HG02938 (cell line): Measurements from ENCODE around the gene LBHD1.
A peak's percentile ranks its signal among the peaks of the same experiment; 100 is the strongest.
"Not testable (repeated sequence)": the region's sequence is repeated elsewhere in the genome, so short reads cannot be mapped to it uniquely, and the experiment has no call there.

ENCODE experiments used
- ATAC-seq: cut with Tn5 transposase; IDR thresholded peaks from one replicate; pipeline ENCODE4 v1.9.1; 2021; ENCODE audit warnings: mild to moderate bottlenecking, moderate library complexity; ENCODE audit not compliant: unreplicated experiment

Gene LBHD1

DNA sequence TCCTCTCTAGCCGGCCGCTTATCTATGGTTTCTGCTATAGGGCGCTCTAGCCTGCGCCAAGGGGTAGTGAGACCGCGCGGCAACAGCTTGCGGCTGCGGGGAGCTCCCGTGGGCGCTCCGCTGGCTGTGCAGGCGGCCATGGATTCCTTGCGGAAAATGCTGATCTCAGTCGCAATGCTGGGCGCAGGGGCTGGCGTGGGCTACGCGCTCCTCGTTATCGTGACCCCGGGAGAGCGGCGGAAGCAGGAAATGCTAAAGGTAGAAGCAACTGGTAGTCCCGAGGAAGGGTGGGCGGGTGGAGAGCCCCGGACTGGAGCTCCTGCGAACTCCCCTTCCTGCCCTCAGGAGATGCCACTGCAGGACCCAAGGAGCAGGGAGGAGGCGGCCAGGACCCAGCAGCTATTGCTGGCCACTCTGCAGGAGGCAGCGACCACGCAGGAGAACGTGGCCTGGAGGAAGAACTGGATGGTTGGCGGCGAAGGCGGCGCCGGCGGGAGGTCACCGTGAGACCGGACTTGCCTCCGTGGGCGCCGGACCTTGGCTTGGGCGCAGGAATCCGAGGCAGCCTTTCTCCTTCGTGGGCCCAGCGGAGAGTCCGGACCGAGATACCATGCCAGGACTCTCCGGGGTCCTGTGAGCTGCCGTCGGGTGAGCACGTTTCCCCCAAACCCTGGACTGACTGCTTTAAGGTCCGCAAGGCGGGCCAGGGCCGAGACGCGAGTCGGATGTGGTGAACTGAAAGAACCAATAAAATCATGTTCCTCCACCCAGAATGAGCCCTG is at the start of gene LBHD1, which contains the start of gene UQCC3:
Gene LBHD1 (minus strand): TSS at position 660 of the 782 bp plus-strand sequence. CDS start 2,236 bp downstream, outside the sequence.
Gene UQCC3 (plus strand): TSS at position 66 of the 782 bp plus-strand sequence. CDS start 73 bp downstream, at position 139.
- peak; percentile 60 for ATAC-seq

DNA sequence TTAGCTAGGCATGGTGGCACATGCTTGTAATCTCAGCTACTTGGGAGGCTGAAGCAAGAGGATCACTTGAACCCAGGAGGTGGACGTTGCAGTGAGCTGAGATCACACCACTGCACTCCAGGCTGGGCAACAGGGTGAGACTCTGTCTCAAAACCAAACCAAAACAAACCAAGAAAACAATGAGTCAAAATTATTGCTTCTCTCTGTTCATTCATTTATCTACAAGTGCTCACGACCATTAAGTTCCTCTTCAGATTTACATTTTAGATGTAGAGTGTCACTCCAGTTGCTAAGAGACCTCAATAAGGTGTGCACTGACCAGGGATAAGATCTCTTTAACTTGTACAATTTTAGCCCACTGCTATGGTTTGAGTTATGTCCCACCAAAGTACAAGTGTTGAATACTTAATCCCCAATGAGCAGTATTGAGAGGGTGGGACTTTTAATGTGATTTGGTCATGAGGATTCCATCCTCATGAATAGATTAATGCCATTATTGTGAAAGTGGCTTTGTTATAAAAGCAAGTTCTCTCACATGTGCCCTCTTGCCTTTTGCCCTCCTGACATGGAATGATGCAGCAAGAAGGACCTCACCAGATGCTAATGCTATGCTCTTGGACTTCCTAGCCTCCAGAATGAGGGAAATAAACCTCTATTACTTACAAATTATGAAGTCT is 47.4 kb upstream of the LBHD1 start:
- ATAC-seq, result no peak

DNA sequence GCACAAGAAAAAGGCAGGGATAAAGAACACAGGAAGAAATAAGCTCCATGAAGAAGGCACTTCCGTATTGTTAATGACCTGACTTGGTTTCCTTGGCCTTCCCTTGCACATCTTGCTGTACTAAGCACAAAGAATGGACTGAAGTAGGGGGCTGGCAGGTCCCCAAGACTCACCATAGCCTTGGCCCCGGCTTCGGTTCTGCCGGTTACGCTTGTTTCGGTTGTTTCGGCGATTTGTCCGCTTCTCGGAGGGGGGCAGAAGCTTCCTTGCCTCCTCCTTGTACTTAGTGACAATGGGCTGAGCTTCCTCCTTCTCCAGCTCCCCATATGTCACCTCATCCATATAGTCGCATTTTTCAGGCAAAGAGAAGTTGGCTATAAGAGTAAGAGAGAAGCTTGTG is 44.7 kb upstream of the LBHD1 start:
- ATAC-seq, result no peak

DNA sequence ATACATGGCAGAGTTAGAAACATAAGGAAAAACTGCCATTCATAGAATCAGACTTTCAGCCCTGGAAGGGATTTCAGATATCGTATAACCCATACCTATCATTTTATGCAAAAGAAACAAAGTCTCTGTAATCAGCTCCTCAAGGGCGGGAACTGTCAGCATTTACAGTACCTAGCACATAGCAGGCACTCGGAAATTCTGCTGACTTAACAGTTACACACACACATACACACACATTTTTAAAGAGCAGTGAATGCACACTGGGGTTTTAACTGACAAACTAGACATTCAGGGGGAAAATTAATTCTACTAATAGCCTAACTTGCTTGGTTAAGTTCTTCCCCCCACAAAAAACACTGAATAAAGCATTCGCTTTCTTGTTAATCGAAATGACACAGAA is 44.1 kb upstream of the LBHD1 start:
- no peak for ATAC-seq

DNA sequence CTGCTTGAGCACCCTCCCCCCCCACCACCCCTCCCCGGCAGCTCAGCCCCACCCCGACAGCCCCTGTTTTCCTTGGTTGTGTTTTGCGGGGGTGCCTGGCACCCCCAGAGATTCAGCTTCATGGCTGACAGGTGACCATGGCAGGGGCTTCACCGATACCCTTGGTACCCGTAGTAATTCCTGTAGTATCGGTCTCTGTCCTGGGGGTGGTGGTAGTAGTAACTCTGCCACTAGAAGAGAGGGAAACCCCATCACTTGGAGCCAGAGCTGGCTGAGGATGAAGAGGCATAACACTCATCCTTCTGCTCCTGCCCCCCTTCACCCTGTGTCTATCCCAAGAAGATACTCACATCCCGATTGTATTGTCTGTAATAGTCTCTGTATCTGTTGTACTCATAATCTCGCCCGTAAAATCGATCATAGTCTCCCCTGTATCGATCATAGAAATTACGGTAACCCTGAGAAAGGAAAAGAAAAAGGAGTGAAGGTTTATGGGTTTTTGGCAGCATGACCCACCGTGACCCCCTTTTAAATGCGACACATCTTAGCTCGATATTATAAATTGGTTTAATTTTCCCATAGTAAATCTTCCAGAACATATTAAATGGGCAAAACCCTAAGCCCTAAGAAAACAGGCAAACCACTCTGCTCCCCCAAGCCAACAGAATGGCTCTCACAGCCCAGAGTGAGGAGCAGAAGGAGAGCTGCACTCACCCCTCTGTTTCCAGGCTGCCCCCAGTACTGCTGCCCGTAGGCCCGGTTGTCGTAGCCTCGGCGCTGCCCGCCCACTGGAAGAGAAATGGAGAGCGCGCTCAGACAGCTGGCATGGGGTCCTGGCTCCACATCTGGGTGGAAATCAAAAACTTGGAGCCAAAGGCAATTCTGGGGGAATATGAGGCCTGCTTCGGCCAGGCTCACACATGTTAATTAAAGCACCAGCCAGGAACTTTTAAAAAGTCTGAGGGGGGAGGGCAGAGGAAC is 43.4 kb upstream of the LBHD1 start:
- ATAC-seq, result no peak

DNA sequence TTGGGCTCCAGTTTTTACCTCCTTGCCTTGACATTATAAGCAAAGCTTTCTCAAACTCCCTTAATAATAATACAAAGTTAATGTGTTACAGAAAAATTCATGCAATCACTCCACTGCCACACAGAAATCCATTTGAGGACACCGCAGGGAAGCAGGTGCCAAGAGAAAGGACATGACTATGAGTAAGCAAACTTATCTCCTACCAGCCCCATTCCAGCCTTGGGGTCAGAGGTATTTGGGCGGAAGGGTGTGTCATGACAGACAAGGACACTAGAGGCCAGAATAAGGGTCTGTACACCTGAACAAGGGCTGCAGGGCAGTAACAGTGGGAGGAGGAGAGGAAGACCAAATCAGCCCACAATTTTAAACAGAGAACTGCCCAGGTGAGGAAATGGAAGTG is 41.3 kb upstream of the LBHD1 start:
- no peak for ATAC-seq

DNA sequence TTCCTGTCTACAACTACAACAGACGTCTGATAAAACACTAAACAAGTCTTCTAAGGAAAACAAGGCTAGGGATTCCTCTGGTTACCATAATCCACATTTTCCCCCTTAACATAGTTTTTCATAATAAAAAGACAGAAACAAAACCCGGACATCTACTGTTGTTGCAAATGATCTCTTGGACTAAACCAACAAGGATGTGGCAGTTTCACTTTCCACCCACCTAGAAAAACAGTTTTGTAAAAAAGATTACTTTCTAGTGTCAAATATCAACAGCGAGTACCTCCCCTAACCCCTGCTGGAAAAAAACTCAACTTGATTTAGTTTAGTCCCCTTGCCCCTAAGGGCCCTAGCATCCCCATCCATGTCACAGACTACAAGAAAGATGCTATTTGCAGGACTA is 40.8 kb upstream of the LBHD1 start:
- no peak for ATAC-seq

DNA sequence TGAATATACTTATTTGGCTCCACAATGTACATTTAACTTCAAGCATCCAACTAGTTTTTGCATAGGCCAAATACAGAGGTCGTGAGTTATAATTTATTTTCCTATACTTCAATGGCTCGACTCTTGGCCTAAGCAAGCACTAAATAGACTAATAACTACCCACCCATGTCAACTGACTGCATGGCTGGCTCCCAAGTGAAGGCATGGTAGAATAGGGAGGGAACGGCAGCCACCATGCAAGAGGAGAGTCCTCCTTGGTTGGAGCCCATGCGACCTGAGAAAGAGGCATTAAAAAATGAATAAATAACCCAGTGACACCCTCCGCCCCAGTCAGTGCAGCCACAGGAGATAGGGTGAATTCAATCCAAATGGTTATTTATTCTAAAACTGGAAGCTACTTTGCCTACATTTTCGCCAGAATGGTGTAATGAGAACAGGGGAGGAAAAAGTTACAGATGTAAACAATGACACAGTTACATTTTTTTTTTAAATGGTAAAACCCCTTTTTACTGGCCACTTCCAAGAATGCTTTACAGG is 40.3 kb upstream of the LBHD1 start:
- ATAC-seq, result no peak

DNA sequence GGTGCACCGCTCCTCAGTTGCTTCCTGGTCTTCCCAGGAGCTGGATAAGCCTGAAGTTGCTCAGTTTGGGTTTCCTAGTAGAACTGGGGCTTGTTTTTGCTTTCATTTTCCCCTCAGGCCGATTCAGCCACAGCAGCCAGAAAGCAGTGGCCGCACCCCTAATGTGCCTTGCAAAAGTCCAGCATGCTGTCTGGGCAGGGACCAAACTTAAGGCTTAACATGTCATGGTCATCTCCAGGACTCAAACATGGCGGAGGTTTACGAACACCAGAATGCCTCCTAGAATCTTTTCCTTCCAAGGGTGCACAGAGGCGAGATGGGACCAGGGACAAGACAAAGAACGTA is 37.9 kb upstream of the LBHD1 start:
- no peak for ATAC-seq

DNA sequence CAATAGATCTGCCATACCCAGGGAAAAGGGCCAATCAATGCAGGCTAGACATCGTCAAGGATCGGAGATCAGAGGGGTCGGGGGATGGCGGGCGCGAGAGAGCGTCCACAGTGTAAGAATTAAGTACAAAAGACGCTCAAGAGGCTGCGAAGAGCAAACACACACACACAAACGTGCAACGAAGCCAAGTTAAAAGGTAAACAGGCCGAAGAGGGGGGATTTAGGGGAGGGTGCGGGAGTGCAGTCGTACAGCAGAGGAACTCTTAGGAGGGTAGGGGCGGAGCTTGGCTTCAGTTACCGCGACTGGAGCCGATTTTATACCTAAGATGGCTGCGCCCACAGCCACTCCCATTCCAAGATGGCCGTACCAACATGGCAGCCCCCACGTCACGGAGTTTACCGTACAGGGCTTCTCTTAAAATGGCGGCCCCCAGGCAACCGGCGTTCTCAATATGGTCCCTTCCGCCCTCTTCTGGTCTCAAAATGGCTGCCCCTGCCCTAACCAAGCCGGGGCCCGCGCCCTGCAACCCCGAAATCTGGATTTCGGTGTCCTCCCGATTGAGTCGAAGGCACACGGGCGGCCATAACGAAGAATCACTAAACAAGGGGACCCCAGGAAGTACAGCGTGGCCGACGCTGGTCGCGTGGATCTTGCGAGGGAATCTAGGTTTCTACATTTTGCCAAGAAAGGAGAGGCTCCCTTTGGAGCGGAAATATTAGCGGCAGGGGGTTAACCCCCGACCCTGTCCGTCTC is 37.4 kb upstream of the LBHD1 start:
- ATAC-seq, result peak; percentile 65

DNA sequence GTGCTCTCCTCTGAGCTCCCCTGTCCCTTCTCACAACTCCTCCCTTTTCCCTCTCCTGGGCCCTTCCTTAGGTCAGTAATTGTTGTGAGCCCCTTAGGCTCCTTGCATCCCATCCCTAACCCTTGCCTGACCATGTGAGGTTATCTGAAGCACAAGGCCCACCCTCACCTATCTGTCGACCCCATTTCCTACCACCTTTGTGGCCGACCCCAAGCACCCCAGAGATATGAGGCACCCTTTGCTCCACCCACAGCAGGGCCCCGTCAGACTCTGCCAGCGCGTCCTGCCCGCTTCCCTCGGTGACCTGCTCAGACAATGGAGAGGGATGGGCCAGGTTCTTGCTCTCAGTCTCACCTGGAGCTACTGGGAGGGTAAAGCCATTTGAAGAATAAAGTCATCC is 36.7 kb upstream of the LBHD1 start:
- no peak for ATAC-seq

DNA sequence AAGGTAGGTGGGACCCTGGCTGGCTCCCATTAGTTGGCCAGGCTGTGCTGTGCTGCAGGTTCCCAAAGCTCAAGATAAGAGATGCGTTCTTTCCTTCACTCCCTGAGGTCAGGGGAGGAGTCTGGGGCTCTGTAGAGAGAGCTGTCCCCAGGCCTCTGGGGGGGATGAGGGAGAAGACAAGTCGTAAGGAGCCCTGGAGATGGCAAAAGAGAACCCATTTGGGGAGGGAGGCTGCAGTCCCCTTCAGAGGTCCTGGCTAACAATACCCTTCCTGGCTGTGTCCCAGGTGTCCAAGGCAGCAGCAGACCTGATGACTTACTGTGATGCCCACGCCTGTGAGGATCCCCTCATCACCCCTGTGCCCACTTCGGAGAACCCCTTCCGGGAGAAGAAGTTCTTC is 36.3 kb upstream of the LBHD1 start:
- ATAC-seq, result no peak

DNA sequence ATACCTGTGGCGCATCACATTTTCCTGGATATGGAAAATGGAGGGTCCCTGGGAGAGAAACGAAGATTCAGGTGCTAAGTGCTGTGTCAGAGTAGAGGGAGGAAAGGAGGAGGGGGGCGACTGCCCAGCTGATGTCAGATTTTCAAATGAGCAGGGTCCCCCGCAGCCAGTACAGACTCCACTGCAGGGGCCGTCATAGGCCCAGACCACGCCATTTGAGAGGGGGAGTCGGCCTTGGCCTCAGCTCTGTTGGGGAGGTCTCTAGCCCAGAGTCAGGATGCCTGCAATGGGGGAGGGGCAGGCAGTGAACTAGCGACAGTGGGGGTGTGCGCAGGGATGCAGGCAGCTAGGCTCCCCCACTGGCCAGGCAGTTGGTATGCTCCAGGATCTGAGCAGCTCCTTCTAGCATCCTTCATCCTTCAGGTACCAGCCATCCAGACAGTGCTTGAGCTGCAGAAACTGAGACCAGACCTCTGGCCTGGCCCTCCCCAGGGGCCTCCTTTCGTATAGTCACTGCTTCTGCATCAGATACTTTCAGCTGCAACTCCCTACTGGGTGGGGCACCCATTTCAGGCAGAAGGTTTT is 35.3 kb upstream of the LBHD1 start, which contains the start of the genes BSCL2 and GNG3:
Gene BSCL2 (minus strand): TSS at position 148 of the 585 bp plus-strand sequence. CDS start 229 bp downstream, outside the sequence.
Gene GNG3 (plus strand): TSS at position 400 of the 585 bp plus-strand sequence. CDS start 620 bp downstream, outside the sequence.
- ATAC-seq, result no peak

DNA sequence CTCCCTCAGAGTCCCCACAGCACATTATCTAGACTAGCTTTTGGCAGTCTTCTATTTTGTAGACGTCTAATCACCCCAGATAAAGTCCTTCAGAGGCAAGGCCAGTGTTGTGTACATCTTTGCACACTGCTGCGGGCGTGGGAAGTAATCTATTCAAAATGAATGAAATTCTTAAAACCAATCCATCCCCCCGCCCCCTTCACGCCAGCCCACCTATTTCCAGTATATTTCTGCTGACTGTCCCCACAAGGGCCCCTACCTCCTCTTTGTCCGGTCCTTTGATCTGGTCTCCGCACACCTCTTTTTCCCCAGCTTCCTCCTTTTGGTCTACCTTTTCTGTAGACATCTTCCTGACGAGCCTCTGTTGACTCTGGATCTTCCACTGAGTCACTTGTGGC is 34.8 kb upstream of the LBHD1 start:
- no peak for ATAC-seq

DNA sequence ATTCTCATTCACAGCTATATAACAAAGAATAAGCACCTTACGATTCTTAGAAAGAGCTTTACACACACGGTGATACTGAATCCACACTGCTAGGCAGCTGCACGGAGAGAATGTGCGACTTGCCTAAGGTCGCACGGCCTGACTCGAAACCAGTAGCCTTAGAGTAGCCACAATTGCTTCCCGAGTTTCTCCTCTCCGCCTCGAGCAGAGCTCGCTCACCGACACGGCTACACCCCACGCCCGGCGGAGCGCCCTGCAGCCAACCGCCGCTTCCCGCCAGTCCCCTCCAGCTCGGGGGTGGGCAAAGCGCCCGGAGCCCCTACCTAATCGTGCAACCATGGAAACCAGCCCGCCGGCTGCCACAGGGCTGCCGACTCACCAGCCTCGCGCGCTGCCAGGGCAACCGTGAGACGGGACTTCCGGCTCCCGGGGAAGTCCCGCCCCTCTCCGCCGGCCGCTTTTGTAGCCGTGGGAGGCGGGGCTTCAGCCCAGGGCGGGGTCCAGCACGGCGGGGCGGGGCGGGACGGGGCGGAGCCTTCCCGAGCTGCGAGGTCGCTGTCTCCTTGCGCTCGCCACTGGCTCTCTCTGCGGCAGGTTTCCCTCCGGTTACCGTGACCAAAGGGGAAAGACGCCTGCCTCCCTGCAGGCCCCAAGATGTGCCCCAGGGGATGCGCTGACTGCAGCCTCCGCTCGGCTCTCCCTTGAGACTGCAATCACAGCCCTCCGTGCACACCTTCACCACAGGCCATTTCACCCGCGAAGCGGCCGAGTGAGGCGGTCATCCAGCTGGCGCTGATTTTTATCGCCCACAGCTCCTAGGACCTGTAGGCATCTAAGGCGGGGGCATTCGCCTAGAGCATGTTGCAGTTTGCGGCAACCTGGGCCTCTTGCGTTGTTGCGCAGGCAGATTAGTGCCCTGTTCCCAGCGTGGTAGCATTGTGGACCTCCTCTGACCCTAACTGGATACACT is 34.1 kb upstream of the LBHD1 start:
- ATAC-seq, result peak; percentile 44

DNA sequence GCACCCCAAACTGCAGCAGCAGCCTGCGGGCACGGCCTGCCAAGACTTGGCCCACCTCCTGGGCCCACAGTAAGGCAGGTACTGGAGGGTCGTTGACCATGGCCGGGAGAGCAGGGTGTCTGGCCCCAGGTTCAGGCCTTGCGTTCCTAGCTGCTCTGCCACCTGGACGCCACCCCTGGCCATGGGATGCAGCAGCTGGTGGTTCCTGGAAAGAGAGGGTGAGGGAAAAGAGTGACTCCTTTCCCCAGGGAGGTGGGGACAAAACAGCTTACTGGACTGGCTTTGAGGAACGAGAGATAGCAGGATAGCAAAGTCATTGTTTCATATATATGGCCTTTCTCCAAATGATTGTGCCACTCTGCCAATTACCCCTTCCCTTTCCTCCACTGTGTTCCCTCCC is 33.3 kb upstream of the LBHD1 start:
- ATAC-seq, result no peak

DNA sequence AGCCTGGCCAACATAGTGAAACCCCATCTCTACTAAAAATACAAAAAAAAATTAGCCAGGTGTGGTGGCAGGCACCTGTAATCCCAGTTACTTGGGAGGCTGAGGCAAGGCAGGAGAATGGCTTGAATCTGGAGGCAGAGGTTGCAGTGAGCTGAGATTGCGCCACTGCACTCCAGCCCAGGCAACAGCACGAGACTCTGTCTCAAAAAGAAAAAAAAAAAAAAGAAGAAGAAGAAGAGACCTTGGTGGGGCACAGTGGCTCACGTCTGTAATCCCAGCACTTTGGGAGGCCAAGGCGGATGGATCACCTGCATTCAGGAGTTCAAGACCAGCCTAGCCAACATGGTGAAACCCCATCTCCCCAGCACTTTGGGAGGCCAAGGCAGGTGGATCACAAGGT is 31.9 kb upstream of the LBHD1 start:
- ATAC-seq, result not testable (repeated sequence)

DNA sequence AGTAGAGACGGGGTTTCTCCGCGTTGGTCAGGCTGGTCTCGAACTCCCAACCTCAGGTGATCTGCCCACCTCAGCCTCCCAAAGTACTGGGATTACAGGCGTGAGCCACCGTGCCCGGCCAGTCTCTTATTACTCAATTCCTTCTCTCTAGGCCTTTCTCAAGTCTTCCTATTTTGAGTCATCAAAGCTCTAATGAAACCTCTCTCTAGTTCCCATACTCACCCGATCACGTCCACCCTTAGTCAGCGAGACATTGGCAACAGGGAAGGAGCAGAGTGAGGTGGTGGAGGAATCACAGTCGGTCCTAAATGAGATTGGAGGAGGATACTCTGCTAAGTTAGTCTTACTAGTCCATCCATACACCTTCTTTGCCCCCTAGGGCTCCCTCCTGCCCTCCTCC is 30.2 kb upstream of the LBHD1 start:
- ATAC-seq, result no peak
